ENCODE measurements around the gene AOPEP.

GRCh38 chr9:94879230-94879629 lies 152.7 kb downstream of the AOPEP start:
- TF ChIP-seq, protein P1, sequence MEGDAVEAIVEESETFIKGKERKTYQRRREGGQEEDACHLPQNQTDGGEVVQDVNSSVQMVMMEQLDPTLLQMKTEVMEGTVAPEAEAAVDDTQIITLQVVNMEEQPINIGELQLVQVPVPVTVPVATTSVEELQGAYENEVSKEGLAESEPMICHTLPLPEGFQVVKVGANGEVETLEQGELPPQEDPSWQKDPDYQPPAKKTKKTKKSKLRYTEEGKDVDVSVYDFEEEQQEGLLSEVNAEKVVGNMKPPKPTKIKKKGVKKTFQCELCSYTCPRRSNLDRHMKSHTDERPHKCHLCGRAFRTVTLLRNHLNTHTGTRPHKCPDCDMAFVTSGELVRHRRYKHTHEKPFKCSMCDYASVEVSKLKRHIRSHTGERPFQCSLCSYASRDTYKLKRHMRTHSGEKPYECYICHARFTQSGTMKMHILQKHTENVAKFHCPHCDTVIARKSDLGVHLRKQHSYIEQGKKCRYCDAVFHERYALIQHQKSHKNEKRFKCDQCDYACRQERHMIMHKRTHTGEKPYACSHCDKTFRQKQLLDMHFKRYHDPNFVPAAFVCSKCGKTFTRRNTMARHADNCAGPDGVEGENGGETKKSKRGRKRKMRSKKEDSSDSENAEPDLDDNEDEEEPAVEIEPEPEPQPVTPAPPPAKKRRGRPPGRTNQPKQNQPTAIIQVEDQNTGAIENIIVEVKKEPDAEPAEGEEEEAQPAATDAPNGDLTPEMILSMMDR (IDR thresholded peaks at IDR 0.05; ENCODE audit: low read depth, low read length) = no peak
- no peak for TF ChIP-seq EZH2phosphoT487 (IDR thresholded peaks at IDR 0.05; ENCODE audit: low read depth)

Measured in OCI-LY3 (cell line).